GM15510 (cell line): ENCODE results near the gene SH3YL1.

ENCODE experiments used
- POLR2A ChIP-seq: IDR thresholded peaks from 3 replicates; pipeline ENCODE4 v1.6.1; 2011; ENCODE audit warnings: borderline replicate concordance; ENCODE audit not compliant: insufficient read length; ENCODE audit errors: extremely low read depth

The SH3YL1 gene

GRCh38 chr2:286035-286434 is 22.2 kb upstream of the SH3YL1 start:
- TF ChIP-seq POLR2A, result no peak

DNA sequence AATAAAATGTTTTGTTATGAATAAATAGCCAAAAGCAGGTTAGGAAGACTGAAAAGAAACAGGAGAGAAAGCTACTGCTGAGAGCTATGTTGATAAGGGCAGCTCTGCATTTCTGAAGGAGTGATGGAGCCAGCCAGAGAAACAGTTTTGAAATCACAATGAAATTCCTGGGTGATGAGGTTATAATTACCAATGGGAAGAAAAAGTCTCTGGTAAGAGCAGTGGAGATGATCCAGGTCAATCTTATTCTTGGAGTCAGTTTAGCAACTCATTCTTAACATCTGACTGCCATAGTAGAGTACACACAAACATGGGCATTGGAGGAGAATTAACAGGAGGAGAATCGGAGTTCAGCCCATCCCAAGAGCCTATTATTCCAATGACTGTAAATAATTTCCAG is 21.7 kb upstream of the SH3YL1 start:
- no peak for TF ChIP-seq POLR2A

GRCh38 chr2:284896-285492 is 21.2 kb upstream of the SH3YL1 start:
- TF ChIP-seq POLR2A, result no peak

DNA sequence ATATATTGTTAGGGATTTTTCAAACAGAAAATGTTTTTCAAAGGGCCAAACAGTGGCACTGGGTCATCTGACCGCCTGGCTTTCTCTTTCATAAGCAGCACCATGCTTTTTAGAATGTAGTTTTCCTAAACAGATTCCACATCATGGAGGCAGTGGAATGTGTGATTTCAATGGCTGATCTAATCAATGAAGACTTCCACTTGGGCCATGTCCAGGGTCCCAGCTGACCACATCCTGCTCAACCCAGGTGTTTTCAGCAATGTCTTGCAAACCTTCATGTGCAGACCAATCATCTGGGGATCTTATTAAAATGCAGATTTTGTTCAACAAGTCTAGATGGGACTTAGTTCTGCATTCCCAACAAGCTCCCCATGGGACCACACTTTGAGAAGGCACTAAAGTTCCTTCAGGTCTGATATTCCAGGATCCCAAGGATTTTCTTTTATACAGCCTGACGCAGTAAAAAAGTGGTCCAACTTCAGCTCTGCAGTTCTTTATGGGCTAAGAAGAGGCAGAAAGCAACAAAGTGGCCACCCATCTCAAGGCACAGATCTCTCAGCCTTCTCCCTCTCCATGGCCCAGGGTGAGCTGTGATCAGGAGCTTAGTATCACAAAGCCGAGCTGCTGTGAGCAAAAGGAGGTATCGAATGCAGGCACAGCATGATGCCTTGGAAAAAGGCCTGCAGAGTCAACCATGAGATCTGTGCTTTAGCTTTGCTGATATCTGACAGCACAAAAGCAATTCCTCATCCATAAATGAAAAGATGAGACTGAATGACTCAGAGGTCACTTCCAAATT is 20.4 kb upstream of the SH3YL1 start:
- TF ChIP-seq POLR2A, result no peak

DNA sequence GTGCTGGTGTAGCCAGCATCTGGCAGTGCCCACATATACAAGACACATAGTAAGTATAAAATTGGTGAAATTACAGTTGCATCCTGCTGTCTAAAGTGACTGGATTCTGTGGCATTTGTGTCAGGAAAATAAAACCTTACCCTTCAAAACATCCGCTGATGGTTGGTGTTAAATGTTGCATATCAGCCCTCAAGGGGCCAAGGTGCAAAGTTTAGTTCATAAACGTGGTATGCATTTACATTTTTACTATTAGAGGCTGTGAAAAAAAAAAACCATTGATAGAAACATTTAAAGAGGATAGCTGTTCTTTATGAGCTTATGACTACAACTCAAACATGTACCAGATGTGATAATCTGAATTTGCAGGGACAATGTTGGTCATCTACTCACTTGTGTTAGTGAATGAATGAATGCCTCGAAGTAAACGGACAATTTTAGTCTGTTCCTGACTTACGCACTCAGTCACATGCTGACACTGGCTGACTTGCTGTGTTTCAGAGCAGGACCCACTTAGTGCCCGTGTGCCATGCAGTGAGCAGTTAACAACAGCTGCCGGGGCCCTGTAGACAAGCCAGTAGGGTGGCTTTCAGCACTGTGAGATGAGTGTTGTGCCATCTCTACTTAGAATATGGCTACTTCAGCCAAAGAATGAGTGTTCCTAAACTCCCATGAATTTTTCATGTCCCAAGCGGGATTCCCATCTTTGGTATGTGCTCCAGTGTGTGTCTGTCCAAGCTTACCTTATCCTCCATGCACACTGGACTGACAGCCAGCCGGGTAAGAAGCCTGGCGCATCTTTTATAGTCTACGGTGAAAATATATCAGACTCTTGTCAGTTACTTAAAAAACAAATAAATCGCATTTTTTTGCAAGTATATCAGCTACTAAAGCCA is 18.8 kb upstream of the SH3YL1 start:
- TF ChIP-seq POLR2A, result no peak

DNA sequence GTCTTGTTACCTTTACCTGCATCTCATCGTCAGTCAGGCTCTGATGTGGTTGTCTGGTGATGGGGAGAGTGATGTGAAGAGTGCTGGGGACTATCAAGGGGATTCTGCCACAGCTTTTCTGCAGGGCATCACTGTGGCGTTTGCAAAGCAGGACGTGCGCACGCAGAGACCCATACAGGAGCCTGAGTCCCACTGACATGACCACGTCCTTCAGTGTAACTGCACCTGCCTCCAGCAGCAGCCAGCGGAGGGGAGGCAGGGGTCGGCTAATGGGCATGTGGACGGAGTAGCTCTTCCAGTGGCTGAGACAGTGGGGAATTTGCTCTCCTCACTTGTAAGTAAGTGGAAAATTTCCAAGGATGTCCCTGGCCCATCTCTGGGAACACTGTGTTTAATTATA is 17.5 kb upstream of the SH3YL1 start:
- no peak for TF ChIP-seq POLR2A

- TF ChIP-seq POLR2A, result no peak
Observed at GRCh38 chr2:280650-281110, 16.8 kb upstream of the SH3YL1 start.

DNA sequence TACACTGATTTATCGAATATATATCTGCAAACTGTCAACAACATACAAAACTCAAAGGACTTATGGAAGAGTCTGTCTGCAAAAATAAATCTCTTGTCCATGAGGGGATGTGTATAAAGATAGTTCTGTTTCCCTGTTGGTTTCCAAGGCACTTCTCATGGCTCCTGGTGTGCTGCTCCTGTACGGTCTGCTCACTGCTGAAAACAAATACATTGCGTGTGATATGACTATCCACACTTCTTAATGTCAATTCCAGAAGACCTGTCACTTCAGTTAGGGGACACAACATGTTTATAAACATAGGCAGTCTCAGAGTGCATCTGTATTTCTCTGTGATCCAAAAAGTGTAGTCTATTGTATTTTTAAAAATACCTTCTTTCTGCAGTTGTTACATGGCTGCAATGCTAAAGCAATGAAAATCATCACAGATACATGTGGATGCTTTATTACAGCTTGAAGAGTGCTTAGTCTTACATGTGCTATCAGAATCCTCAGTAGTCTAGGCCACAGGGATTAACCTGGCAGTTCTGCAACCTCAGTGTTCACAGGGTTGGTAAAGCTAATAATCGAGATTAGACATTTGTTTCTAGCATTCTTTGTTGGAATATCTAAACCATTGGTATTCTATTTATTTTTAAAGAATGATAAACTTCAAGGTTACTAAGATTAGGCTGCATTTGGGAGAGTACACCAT is 16.3 kb upstream of the SH3YL1 start:
- TF ChIP-seq POLR2A, result no peak

DNA sequence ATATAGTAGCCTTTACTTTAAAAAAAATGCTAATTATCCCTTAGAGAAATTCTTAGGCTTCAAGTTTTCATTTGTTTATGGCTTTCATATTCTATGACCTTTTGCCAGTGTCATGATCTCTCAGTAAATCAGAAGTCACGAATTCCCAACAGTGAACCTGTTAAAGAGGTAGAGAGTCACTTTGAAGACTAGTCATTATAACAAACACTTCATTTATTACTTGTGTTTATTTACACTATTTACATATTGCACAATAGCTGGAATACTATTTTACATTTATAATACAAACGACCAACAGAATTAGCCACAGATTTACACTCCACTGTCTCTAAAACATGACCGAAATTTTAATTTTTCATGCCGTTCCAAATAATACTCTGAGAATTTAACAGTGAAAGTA is 15.5 kb upstream of the SH3YL1 start:
- no peak for TF ChIP-seq POLR2A

DNA sequence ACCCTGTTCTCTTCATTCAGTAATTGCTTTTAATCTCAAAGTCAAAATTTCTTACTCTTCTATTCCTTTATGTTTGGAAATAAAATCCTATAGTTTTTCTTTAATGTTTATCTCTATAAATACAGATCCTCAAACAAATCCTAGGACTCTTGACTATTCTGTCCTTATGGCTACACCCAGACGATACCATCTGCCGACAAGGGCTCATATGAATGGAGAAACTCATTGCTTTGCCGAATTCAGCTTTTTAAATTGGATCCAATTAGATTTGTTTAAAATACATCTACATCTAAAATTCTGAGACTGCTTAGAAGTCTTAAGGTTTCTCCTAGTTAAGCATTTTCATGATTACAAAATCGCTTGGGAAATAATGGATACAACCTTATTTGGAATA is 15.1 kb upstream of the SH3YL1 start:
- TF ChIP-seq POLR2A, result no peak

DNA sequence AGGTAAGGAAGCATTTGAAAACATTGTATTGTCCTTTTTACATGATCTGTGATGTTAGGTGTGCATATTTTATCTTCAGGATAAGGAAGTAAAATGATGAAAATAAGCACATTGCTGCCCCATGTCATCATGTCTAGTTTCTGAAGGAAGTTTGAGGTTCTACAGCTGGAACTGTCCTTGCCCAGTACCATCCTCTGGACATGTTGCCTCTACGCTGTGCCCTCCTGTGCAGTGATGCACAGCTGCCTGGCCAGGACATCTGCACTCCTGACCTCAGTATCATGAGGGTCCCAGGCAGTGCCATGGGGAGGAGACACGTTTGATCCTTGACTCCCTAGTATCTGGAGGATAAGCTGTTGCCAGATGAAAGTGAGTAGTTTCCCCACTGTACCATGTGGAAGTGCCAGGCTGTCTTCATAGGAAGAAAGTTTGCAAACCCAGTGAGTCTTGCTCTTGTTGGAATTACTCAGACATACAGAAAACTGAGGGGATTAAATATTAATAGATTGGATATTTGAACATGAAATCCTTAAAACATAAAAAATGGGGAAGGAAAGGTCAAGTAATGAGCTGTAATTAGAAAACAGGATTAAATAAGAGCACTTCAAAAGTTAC is 14.6 kb upstream of the SH3YL1 start:
- TF ChIP-seq POLR2A, result no peak

DNA sequence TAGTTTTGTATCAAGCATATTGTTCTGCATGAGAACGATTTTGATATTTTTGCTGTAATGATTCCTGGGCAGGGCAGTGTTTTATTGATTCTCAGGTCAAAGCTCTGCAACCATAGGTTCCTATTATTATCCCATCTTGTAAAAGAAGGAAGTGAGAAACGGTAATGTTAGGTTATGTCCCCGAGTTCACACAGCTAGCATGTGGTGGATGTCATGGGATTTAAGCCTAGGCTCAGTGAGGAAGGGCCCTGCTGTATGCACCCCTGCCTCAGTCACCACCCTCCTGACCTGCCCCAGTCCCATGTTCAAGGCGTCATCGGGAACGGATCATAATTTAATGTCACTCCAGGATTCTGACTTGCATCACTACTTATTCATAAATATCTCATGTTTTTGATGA is 11.6 kb upstream of the SH3YL1 start:
- no peak for TF ChIP-seq POLR2A

DNA sequence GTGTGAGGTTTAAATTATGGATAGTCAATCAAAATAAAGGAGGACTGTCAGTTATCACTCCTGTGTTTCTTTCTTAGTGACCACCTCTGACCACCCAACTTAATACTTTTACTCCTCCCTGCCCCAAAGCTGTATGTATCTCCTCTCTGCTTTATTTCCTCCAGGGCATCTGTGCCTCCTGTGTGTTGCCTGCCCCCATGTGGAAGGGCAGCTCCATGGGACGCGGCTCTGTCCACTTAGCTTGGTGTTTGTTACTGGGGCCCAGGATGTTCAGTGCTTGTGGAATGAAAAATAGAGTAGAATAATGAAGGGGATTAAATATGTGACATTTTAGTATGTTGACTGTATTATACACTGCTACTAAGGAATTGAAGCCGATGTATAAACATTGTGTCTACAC is 10.7 kb upstream of the SH3YL1 start:
- no peak for TF ChIP-seq POLR2A

DNA sequence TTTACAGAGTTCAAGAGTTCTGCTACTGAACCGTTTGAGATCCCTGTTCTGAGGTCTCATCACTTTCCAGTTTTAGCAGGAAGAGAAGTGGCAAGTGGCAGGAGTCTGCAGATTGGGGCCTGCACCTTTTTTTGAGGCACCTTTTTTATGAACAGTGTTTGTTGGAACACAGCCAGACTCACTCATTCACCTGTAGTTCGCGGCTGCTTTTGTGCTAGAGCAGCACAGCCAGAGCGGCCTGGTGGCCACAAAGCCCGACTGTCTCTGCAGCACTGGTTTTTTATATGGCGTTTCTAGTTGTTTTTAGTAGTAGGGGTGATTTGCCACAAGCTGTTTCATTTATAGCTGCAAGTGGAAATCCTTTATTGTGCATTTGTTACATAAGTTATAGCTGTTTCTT is 9.5 kb upstream of the SH3YL1 start:
- no peak for TF ChIP-seq POLR2A
